Measurements from ENCODE around the gene CHST14.
"Not testable (repeated sequence)": the region's sequence is repeated elsewhere in the genome, so short reads cannot be mapped to it uniquely, and the experiment has no call there.

Gene CHST14

GRCh38 chr15:40446144-40446543 is 24.6 kb upstream of the CHST14 start:
- no peak for DNase-seq (ENCODE audit: insufficient read length, low spot score)
- no peak for TF ChIP-seq POLR2A (IDR thresholded peaks at IDR 0.05; ENCODE audit: low read depth, low read length)
- FAIRE-seq: no peak

DNA sequence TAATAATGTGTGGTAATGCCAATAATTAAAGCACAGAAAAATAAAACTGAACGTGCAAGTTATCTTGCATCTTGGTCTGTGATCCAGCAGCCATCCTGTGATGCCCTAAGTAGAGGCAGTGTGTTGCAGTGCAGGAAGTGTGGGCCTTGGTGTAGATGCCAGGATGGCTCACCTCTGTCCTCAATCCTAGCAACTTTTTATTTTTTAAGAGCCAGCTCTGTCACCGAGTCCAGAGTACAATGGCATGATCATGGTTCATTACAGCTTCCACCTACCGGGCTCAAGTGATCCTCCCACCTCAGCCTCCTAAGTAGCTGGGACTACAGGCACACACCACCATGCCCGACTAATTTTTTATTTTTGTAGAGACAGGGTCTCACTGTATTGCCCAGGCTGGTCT is 22.4 kb upstream of the CHST14 start:
- FAIRE-seq: no peak
- DNase-seq (ENCODE audit: insufficient read length, low spot score): no peak
- TF ChIP-seq POLR2A (IDR thresholded peaks at IDR 0.05; ENCODE audit: low read depth, low read length): no peak

- peak; percentile 74 for DNase-seq (ENCODE audit: insufficient read length, low spot score)
- TF ChIP-seq POLR2A (IDR thresholded peaks at IDR 0.05; ENCODE audit: low read depth, low read length): no peak
- peak; percentile 23 for FAIRE-seq
Measured at GRCh38 chr15:40449275-40449674, 21.5 kb upstream of the CHST14 start.

DNA sequence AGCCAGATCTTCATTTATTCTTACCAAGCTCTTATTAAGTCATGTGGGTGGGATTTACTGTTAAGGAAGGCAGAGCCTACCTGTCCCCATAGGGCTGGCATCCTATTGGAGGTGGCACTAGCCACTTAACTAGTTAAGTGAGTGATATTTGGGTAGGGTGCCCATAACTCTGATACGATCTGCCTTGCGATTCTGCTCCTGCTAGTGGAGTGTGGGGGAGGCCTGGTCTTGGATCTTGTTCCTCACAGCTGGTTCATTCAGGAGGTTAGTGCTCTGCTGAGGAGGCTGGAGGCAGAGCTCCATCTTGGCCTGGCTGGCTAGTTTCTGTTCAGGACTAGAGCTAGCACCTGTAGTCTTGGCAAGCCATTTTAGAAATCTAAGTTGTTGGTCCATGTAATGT is 20.7 kb upstream of the CHST14 start:
- TF ChIP-seq POLR2A (IDR thresholded peaks at IDR 0.05; ENCODE audit: low read depth, low read length): no peak
- FAIRE-seq: no peak

DNA sequence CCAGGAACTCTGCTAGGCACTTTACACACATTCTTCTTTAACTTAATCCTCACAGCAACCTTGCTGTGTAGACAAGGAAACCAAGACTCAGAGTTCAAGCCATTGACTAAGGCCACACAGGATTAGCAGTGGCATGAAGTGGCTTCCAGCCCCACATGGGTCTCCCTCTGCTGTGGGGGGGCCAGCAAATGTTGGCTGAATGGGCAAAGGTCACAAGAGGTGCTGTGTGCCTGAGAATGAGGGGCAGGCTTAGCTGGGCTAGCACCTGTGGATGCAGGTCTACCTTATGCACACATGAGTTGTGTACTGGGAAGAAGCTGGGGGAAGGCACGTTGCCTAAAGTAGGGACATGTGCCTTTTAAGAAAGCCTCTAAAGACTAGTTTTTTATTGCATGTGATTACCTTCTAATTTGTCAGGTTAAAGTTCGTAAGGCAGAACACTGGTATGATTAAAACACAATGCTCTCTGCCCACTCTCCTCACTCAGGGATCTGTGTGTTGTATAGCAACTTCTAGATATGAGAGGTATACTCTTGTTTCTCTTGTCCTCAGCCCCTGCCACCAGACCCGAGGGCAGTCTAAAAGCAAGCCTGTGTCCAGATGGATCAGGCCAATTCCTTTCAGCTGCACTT is 19.1 kb upstream of the CHST14 start:
- FAIRE-seq: no peak

More for the DNA sequence above, 20.7 kb upstream of the CHST14 start:
- DNase-seq (ENCODE audit: insufficient read length, low spot score): no peak

DNA sequence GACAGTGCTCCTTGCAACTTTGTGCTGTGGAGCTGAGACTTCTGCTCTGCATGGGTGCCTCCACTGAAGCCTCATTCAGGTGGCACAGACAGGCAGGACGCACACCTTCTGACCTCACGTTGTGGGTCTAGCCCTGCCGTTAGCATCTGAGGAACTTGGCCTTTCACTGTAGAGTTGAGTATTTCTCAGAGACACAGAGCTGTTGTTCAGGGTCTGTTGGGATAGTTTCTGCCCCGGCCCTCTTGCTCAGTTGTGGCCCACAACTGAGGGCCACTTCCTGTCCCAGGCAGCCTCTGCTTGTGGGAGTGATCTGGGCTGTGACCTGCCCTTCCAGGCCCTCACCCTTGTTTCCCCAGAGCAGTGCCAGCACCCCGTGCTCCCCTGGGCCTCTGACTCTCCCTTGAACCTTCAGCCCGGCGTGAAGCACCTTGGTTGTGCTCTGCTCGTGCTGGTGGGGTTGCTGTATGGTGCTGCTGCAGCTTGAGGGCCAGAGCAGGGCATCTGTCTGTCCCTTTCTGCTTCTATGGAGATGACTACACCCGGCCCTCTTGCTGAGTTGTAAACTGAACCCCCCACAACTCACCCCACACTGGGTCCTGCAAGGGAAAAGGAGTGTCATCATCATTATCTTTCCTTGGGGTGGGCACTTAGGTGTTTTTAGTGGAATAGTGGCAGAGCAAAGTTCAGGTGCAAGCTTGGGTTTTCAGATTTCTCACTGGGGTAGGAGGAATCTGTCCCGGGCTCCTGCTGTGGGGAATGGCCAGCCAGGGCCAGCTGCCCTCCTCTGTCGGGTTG is 18.3 kb upstream of the CHST14 start:
- TF ChIP-seq POLR2A (IDR thresholded peaks at IDR 0.05; ENCODE audit: low read depth, low read length): no peak
- no peak for FAIRE-seq
- no peak for DNase-seq (ENCODE audit: insufficient read length, low spot score)

More for the DNA sequence above, 19.1 kb upstream of the CHST14 start:
- TF ChIP-seq POLR2A (IDR thresholded peaks at IDR 0.05; ENCODE audit: low read depth, low read length): no peak
- no peak for DNase-seq (ENCODE audit: insufficient read length, low spot score)

DNA sequence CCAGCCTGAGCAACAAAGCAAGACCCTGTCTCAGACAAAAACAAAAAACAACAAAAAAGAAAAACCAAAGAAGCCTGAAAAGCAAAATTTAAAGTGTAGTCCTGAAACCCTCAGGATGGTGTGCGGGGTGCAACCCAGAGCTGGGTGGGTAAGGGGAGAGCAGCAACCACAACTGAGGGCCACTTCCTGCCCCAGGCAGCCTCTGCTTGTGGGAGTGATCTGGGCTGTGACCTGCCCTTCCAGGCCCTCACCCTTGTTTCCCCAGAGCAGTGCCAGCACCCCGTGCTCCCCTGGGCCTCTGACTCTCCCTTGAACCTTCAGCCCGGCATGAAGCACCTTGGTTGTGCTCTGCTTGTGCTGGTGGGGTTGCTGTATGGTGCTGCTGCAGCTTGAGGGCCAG is 16.8 kb upstream of the CHST14 start:
- not testable (repeated sequence) for DNase-seq (ENCODE audit: insufficient read length, low spot score); FAIRE-seq

GRCh38 chr15:40454904-40455391 is 15.8 kb upstream of the CHST14 start:
- peak; percentile 53 for FAIRE-seq
- TF ChIP-seq POLR2A (IDR thresholded peaks at IDR 0.05; ENCODE audit: low read depth, low read length): no peak
- DNase-seq (ENCODE audit: insufficient read length, low spot score): peak; percentile 70

DNA sequence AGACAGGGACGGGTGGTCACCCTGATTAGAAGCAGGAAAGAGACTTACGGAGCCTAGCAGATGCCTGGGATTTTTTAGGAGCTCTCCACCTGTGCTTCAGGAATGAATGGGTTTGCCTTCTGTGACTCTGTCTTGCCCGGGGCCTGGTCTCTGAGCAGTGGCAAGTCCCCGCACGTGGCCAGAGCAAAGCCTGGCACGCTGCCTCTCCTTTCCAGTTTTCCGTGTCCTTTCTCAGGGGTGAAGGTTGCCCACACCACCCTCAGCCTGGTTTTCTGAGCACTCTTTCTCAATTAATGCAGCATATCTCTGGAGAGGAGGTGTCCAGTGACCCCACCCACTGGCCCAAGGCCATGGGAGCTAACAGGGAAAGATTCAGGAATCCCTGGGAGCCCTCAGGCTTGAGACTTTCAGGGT is 14.5 kb upstream of the CHST14 start:
- DNase-seq (ENCODE audit: insufficient read length, low spot score): no peak
- no peak for TF ChIP-seq POLR2A (IDR thresholded peaks at IDR 0.05; ENCODE audit: low read depth, low read length)
- FAIRE-seq: no peak

DNA sequence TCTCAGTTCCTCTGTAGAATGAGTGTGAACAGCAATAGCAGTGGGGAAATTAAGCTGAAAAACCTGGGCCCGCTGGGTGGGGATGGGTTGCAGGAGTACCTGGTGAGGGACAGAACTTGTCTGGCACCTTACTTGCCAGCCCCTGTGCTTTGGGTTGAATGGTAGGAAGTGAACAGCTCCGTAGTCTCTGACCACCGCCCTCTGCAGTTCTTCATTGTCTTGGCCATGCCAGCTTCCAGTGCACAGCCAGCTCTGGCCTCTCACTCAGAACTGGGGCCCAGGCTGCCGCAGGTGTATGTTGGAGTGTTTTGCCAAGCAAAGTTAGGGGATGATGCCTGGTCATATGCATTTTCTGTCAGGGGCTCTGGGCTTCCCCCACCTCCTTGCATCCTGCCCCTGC is 14.0 kb upstream of the CHST14 start:
- DNase-seq (ENCODE audit: insufficient read length, low spot score): no peak
- TF ChIP-seq POLR2A (IDR thresholded peaks at IDR 0.05; ENCODE audit: low read depth, low read length): no peak
- FAIRE-seq: no peak

DNA sequence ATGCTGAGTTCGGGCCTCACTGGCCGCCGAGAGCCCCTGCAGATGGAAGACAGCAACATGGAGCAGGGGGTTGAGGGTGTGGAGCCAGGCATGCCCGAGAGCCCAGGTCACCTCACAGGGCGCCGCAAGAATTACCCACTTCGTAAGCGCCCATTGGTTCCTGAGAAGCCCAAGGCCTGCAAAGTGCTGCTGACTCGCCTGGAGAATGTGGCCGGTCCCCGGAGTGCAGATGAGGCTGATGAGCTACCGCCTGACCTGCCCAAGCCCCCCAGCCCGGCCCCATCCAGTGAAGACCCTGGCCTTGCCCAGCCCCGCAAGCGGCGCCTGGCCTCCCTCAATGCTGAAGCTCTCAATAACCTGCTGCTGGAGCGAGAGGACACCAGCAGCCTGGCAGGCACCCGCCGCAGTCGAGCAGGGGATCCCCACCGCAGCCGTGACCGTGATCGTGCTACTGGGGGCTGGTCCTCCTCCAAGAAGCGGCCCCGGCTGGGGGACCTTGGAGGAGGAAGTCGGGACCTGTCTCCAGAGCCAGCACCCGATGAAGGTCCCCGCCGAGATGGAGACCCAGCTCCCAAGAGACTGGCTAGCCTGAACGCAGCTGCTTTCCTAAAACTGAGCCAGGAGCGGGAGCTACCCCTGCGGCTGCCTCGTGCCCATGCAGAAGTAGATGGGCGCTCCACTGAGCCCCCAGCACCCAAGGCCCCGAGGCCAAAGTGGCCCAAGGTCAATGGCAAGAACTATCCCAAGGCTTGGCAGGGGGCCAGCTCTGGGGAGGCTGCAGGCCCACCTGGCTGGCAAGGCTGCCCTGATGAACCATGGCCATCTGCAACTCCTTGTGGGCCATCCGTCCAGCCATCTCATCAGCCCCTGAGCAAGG is 12.1 kb upstream of the CHST14 start:
- FAIRE-seq (no peak), DNase-seq (ENCODE audit: insufficient read length, low spot score) (no peak)
- TF ChIP-seq POLR2A (IDR thresholded peaks at IDR 0.05; ENCODE audit: low read depth, low read length): no peak

DNA sequence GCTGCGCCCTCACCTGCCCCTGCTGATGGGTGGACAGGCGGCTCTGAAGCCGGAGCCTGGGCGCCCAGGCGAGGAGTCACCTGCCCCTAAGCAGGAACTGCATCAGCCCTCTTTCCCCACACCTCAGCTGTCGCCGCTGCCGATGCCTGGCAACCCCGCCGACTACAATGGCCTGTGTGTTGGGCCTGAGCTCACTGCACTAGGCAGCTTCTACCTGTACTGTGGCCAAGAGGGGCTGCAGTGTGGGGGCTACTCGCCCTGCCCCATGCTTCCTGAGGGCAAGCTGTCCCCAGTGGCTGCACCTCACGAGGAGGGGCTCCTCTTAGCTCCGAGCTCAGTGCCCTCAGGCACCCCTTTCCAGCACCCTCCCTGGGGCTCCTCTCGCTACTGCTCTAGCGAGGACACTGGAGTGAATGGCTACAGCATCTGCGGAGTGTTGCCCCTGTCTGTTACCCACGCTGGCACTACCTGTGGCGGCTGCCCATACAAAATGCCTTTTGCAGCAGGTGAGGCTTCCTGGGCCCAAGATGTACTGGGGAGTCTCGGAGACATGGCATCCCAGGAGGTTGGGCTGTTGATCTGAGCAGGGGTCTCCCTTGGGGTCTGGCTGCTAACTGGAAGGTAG is 11.3 kb upstream of the CHST14 start:
- no peak for DNase-seq (ENCODE audit: insufficient read length, low spot score)

DNA sequence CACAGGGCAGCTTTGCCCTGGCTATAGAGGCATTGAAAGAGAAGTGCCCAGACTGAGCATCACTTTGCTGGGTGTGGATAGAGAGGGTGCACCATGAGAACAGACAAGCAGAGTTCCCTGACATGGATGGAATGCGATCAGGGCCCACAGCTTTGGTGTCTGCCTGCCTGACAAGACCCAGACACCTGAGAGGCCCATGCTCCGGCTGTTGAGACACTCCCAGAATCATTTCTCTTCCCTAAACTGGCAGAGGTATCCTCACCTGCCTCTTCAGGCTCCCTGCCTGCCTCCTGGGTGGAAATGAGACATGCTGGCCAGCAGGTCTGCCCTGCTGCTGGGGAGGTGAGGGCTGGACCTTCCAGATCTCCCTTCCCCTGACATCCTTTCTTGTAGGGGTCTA is 10.4 kb upstream of the CHST14 start:
- no peak for DNase-seq (ENCODE audit: insufficient read length, low spot score)
- FAIRE-seq: no peak
- no peak for TF ChIP-seq POLR2A (IDR thresholded peaks at IDR 0.05; ENCODE audit: low read depth, low read length)

More for the DNA sequence above, 11.3 kb upstream of the CHST14 start:
- no peak for TF ChIP-seq POLR2A (IDR thresholded peaks at IDR 0.05; ENCODE audit: low read depth, low read length)
- FAIRE-seq: no peak

DNA sequence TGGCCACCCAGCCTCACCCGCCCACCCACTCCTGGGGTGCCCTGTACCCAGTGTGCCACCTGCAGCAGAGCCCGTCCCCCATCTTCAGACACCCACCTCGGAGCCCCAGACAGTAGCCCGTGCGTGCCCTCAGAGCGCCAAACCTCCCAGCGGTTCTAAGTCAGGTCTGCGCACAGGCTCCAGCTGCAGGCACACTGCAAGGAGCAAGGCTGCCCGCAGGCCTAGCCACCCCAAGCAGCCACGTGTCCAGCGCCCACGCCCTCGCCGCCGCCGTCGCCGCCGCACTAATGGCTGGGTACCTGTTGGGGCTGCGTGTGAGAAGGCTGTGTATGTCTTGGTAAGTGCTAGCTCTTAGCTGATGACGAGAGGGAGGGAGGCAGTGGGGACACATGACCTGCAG is 8.8 kb upstream of the CHST14 start:
- no peak for DNase-seq (ENCODE audit: insufficient read length, low spot score)
- no peak for TF ChIP-seq POLR2A (IDR thresholded peaks at IDR 0.05; ENCODE audit: low read depth, low read length)
- FAIRE-seq: no peak

All from H54 (cell line).